HEK293 (cell line): ENCODE data around the gene ARFRP1.

Experiments
- CTCF ChIA-PET: fragments of 350-600 bp; formaldehyde crosslinking; extraction: SDS; loops from one replicate; lab custom pipeline; 2021; ENCODE audit warnings: antibody characterized with exemption; lab: Yijun Ruan, JAX
- POLR2A ChIA-PET: fragments of 300-600 bp; formaldehyde crosslinking; extraction: SDS; loops from one replicate; lab custom pipeline; 2020; ENCODE audit warnings: antibody characterized with exemption, inconsistent platforms; lab: Yijun Ruan, JAX
- H3K27ac ChIP-seq: fragments of 200-500 bp; sonication (Bioruptor generic); 2 replicates; pipeline ENCODE4 v1.5.1; 2014; ENCODE audit warnings: low read depth, low read length, control low read depth, inconsistent platforms; ENCODE audit errors: extremely low read depth
- H3K36me3 ChIP-seq, 2 experiments: fragments of 200-500 bp in 1 of 2; sonication (Bioruptor generic) in 1 of 2; 1 replicate in 1 of 2; 2 replicates in 1 of 2; pipeline ENCODE4 v1.5.1; 2014 to 2017; ENCODE audit warnings: inconsistent platforms in 2 of 2, low read length in 2 of 2; ENCODE audit not compliant: control insufficient read depth in 2 of 2, insufficient read depth in 1 of 2
- H3K4me1 ChIP-seq: fragments of 200-500 bp; sonication (Bioruptor generic); 2 replicates; pipeline ENCODE4 v1.5.1; 2014; ENCODE audit warnings: mild to moderate bottlenecking, low read length, inconsistent platforms; ENCODE audit not compliant: control insufficient read depth, insufficient read depth
- H3K4me3 ChIP-seq: 2 replicates; pipeline ENCODE4 v1.5.1; 2011; ENCODE audit warnings: low read depth, mild to moderate bottlenecking, control low read depth, low read length, moderate library complexity
- H3K9me3 ChIP-seq: fragments of 200-500 bp; sonication (Bioruptor generic); 2 replicates; pipeline ENCODE4 v1.5.1; 2014; ENCODE audit warnings: low read depth, low read length, inconsistent platforms; ENCODE audit not compliant: control insufficient read depth, insufficient read depth
- AEBP2 ChIP-seq: fragments of 450-650 bp; formaldehyde crosslinking; IDR thresholded peaks from 2 replicates; pipeline ENCODE4 v1.5.1; 2016; ENCODE audit warnings: missing biosample characterization, missing genetic modification characterization, borderline replicate concordance
- GLIS1 ChIP-seq: fragments of 450-650 bp; formaldehyde crosslinking; IDR thresholded peaks from 2 replicates; pipeline ENCODE4 v1.5.1; 2016; ENCODE audit warnings: missing biosample characterization, missing genetic modification characterization
- HOXA7 ChIP-seq: sonication (generic); formaldehyde crosslinking; IDR thresholded peaks from 2 replicates; pipeline ENCODE4 v1.8.1; 2022; ENCODE audit warnings: missing genetic modification reagents, borderline replicate concordance
- KLF8 ChIP-seq: fragments of 450-650 bp; formaldehyde crosslinking; IDR thresholded peaks from 2 replicates; pipeline ENCODE4 v1.5.1; 2016; ENCODE audit warnings: missing biosample characterization, missing genetic modification characterization
- PRDM6 ChIP-seq: fragments of 450-650 bp; formaldehyde crosslinking; IDR thresholded peaks from 2 replicates; pipeline ENCODE4 v1.5.1; 2017; ENCODE audit warnings: missing biosample characterization, missing genetic modification characterization
- REPIN1 ChIP-seq: fragments of 450-650 bp; formaldehyde crosslinking; IDR thresholded peaks from 2 replicates; pipeline ENCODE4 v1.5.1; 2017; ENCODE audit warnings: missing biosample characterization, missing genetic modification characterization, low read depth
- WT1 ChIP-seq: fragments of 450-650 bp; formaldehyde crosslinking; IDR thresholded peaks from 2 replicates; pipeline ENCODE4 v1.5.1; 2016; ENCODE audit warnings: missing biosample characterization, missing genetic modification characterization
- YY1 ChIP-seq: fragments of 450-650 bp; formaldehyde crosslinking; IDR thresholded peaks from 2 replicates; pipeline ENCODE4 v1.5.1; 2018; ENCODE audit warnings: missing biosample characterization, missing genetic modification characterization
- ZEB2 ChIP-seq: fragments of 450-650 bp; formaldehyde crosslinking; IDR thresholded peaks from 2 replicates; pipeline ENCODE4 v1.5.1; 2016; ENCODE audit warnings: missing biosample characterization, missing genetic modification characterization
- ZIC2 ChIP-seq: fragments of 450-650 bp; formaldehyde crosslinking; IDR thresholded peaks from 2 replicates; pipeline ENCODE4 v1.5.1; 2016; ENCODE audit warnings: missing biosample characterization, missing genetic modification characterization
- ZNF184 ChIP-seq: fragments of 450-650 bp; IDR thresholded peaks from 2 replicates; pipeline ENCODE4 v1.5.1; 2018; ENCODE audit warnings: missing biosample characterization, mild to moderate bottlenecking, missing genetic modification characterization
- ZNF311 ChIP-seq: fragments of 450-650 bp; formaldehyde crosslinking; IDR thresholded peaks from 2 replicates; pipeline ENCODE4 v1.5.1; 2017; ENCODE audit warnings: missing biosample characterization, missing genetic modification characterization, borderline replicate concordance
- ZNF600 ChIP-seq: fragments of 450-650 bp; formaldehyde crosslinking; IDR thresholded peaks from 2 replicates; pipeline ENCODE4 v1.5.1; 2016; ENCODE audit warnings: missing biosample characterization, missing genetic modification characterization
- ZNF701 ChIP-seq: fragments of 450-650 bp; formaldehyde crosslinking; IDR thresholded peaks from 2 replicates; pipeline ENCODE4 v1.5.1; 2016; ENCODE audit warnings: missing biosample characterization, missing genetic modification characterization
- ZNF707 ChIP-seq: fragments of 450-650 bp; formaldehyde crosslinking; IDR thresholded peaks from 2 replicates; pipeline ENCODE4 v1.5.1; 2016; ENCODE audit warnings: missing biosample characterization, missing genetic modification characterization
- TF ChIP-seq, protein P1 (sequence below): fragments of 450-650 bp; formaldehyde crosslinking; IDR thresholded peaks from 2 replicates; pipeline ENCODE4 v1.5.1; 2016; ENCODE audit warnings: missing biosample characterization, missing genetic modification characterization

The ARFRP1 gene

GRCh38 chr20:63701051-63701328 is 6.8 kb downstream of the ARFRP1 start:
- POLR2A ChIA-PET, result no interaction called here
- CTCF ChIA-PET, result no interaction called here

GRCh38 chr20:63700199-63701050 is 7.4 kb downstream of the ARFRP1 start:
- no peak overlapping the region for H3K4me3 ChIP-seq
- H3K36me3 ChIP-seq, result peaks cover 0 to 39% of the 10 kb centered on the region in 2 experiments; a peak in 1 of 3 replicates
- TF ChIP-seq ZNF311 (tag by site-specific recombination) (no peak), ZIC2 (tag by site-specific recombination) (peak; percentile 22; the same call in 1 of the 2 replicates), ZNF600 (tag by site-specific recombination) (0 out of 2 replicates have a peak, but pooled peaks have one; percentile 23), GLIS1 (tag by site-specific recombination) (peak; percentile 96), ZEB2 (tag by site-specific recombination) (no peak), REPIN1 (tag by site-specific recombination) (no peak)
- H3K4me1 ChIP-seq, result no peaks in the 10 kb centered on the region
- POLR2A ChIA-PET, result no interaction called here
- CTCF ChIA-PET, result no interaction called here
- H3K9me3 ChIP-seq, result no peaks in the 10 kb centered on the region
- no peak overlapping the region for H3K27ac ChIP-seq

More at GRCh38 chr20:63701051-63701328, 6.8 kb downstream of the ARFRP1 start:
- Histone ChIP-seq H3K4me3 (no peak overlapping the region), H3K27ac (no peak overlapping the region), H3K4me1 (no peaks in the 10 kb centered on the region), H3K36me3 (peaks cover 0 to 41% of the 10 kb centered on the region in 2 experiments; a peak in 1 of 3 replicates), H3K9me3 (no peaks in the 10 kb centered on the region)
- TF ChIP-seq PRDM6 (tag by site-specific recombination) (no peak), HOXA7 (CRISPR knock-in tag) (no peak), ZNF701 (tag by site-specific recombination) (no peak), KLF8 (tag by site-specific recombination) (no peak), ZIC2 (tag by site-specific recombination) (no peak), YY1 (tag by site-specific recombination) (no peak), ZNF707 (no peak), ZNF184 (tag by site-specific recombination) (no peak), AEBP2 (tag by site-specific recombination) (no peak), WT1 (tag by site-specific recombination) (no peak)
- TF ChIP-seq, protein P1, sequence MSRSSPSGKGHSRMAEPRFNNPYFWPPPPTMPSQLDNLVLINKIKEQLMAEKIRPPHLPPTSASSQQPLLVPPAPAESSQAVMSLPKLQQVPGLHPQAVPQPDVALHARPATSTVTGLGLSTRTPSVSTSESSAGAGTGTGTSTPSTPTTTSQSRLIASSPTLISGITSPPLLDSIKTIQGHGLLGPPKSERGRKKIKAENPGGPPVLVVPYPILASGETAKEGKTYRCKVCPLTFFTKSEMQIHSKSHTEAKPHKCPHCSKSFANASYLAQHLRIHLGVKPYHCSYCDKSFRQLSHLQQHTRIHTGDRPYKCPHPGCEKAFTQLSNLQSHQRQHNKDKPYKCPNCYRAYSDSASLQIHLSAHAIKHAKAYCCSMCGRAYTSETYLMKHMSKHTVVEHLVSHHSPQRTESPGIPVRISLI (tag by site-specific recombination), result no peak
